ENCODE measurements around the gene CMTR1.

DNA sequence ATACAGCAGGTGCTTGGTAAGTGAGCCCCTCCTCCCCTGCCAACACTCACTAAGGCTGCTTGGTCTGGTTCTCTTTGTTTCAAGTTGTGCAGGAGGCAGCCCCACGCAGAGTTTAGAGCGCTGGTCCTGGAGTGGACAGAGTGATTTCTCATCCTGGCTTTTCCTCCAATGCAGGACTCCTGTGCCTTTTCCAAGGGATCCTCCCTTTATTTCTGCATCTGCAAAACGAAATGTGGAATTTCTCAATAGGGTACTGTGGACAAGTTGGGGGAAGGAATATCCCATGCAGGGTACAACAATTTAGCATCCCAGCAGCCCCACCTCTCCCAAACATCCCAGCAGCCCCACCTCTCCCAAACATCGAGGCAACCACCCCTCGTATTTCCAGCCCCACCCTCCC lies 97.3 kb downstream of the CMTR1 start:
- TF ChIP-seq ZNF558 (CRISPR knock-in tag; IDR thresholded peaks at IDR 0.05; ENCODE audit: borderline replicate concordance), result no peak
- TF ChIP-seq, protein P1, sequence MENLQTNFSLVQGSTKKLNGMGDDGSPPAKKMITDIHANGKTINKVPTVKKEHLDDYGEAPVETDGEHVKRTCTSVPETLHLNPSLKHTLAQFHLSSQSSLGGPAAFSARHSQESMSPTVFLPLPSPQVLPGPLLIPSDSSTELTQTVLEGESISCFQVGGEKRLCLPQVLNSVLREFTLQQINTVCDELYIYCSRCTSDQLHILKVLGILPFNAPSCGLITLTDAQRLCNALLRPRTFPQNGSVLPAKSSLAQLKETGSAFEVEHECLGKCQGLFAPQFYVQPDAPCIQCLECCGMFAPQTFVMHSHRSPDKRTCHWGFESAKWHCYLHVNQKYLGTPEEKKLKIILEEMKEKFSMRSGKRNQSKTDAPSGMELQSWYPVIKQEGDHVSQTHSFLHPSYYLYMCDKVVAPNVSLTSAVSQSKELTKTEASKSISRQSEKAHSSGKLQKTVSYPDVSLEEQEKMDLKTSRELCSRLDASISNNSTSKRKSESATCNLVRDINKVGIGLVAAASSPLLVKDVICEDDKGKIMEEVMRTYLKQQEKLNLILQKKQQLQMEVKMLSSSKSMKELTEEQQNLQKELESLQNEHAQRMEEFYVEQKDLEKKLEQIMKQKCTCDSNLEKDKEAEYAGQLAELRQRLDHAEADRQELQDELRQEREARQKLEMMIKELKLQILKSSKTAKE (CRISPR knock-in tag; IDR thresholded peaks at IDR 0.05; ENCODE audit: borderline replicate concordance), result no peak
- TF ChIP-seq, protein P2, sequence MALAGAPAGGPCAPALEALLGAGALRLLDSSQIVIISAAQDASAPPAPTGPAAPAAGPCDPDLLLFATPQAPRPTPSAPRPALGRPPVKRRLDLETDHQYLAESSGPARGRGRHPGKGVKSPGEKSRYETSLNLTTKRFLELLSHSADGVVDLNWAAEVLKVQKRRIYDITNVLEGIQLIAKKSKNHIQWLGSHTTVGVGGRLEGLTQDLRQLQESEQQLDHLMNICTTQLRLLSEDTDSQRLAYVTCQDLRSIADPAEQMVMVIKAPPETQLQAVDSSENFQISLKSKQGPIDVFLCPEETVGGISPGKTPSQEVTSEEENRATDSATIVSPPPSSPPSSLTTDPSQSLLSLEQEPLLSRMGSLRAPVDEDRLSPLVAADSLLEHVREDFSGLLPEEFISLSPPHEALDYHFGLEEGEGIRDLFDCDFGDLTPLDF (CRISPR knock-in tag; IDR thresholded peaks at IDR 0.05), result no peak

Measured in HepG2 (cell line).